ENCODE results near the gene GCSAM. TPM values are rescaled to one million over a fixed set of nuclear protein-coding genes. Genes with fewer than 3 reads are reported as not detected.
A peak's percentile ranks its signal among the peaks of the same experiment; 100 is the strongest.
"Not testable (repeated sequence)": the region's sequence is repeated elsewhere in the genome, so short reads cannot be mapped to it uniquely, and the experiment has no call there.

The GCSAM gene
- total RNA-seq, 4 donors from 2014 or later, result 0.40 to 5.8 TPM; not detected in 2

DNA sequence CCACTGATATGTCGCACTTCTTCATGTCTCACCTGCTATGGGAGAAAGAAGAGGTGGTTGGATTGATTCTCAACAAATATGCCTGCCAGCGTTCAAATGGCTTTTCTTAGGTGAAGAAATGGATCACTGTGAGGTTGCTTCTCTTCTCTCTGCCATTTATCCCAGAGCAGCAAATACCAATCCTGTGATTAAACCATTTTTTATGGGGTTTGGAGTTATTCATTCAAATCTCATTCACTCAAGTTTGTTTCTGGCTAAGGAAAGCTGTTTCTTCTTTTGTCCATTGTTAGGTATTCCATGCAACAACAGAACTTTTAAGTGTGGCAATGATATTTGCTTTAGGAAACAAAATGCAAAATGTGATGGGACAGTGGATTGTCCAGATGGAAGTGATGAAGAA is 59.0 kb downstream of the GCSAM start:
- Histone ChIP-seq H3K4me3 (no peak overlapping the region), H3K27me3 (no peaks in the 10 kb centered on the region)

DNA sequence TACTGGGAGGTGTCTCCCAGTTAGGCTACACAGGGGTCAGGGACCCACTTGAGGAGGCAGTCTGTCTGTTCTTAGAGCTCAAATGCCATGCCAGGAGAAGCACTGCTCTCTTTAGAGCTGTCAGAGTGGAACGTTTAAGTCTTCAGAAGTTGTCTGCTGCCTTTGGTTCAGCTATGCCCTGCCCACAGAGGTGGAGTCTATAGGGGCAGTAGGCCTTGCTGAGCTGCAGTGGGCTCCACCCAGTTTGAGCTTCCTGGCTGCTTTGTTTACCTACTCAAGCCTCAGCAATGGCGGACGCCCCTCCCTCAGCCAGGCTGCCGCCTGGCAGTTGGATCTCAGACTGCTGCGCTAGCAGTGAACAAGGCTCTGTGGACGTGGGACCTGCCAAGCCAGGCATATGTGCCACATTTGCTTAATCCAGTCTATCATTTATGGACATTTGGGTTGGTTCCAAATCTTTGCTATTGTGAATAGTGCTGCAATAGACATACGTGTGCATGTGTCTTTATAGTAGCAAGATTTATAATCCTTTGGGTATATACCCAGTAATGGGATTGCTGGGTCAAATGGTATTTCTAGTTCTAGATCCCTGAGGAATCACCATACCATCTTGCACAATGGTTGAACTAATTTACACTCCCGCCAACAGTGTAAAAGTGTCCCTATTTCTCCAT is 60.5 kb downstream of the GCSAM start:
- peak; percentile 24 to 83 (median 70) for DNase-seq
- peak overlapping the region in 2 of 4 donors; percentile 5 to 9 for H3K4me3 ChIP-seq
- H3K27ac ChIP-seq, result peak overlapping the region in 3 of 4 donors; percentile 12 to 44 (median 19)

More for the DNA sequence above, 59.0 kb downstream of the GCSAM start:
- DNase-seq, result no peak
- H3K9me3 ChIP-seq, result no peaks in the 10 kb centered on the region
- H3K4me1 ChIP-seq, result peaks cover 0 to 18% (median 0%) of the 10 kb centered on the region in 4 donors
- no peaks in the 10 kb centered on the region for H3K36me3 ChIP-seq
- peak overlapping the region in 1 of 4 donors; percentile 69 for H3K27ac ChIP-seq
- TF ChIP-seq CTCF (IDR thresholded peaks at IDR 0.05), result no peak
- TF ChIP-seq POLR2A (IDR thresholded peaks at IDR 0.05), result no peak

More for the DNA sequence above, 60.5 kb downstream of the GCSAM start:
- H3K36me3 ChIP-seq, H3K27me3 ChIP-seq, H3K9me3 ChIP-seq: not testable (repeated sequence)
- peak in 1 of 2 donors; percentile 24 for TF ChIP-seq POLR2A (IDR thresholded peaks at IDR 0.05)
- peaks cover 0 to 18% (median 0%) of the 10 kb centered on the region in 4 donors for H3K4me1 ChIP-seq

Small RNA genes lying within 50 kb of the gene (small RNA-seq; reads per million reads assigned to genes)
- 0 reads per million in 2 donors for gene MIR567

Other genes with a start within 250 kb of the GCSAM start
- 10 to 100 TPM in 2 of 4 donors, 1 to 10 TPM in 2; 7.4 to 20.9 (median 11.8) TPM for gene ABHD10, start 154.2 kb downstream of the GCSAM start, total RNA-seq
- gene TAGLN3, start 134.3 kb downstream of the GCSAM start, total RNA-seq, result 1 to 10 TPM in 1 of 4 donors, not detected in 3; 1.1 TPM
- not detected for gene TMPRSS7, start 98.5 kb downstream of the GCSAM start, total RNA-seq
- 10 to 100 TPM; 13.2 to 31.0 (median 25.9) TPM for gene C3orf52, start 46.9 kb downstream of the GCSAM start, total RNA-seq
- gene SLC9C1, start 161.0 kb upstream of the GCSAM start, total RNA-seq, result 10 to 100 TPM in 1 of 4 donors, 1 to 10 TPM in 1, under 1 TPM in 1, not detected in 1; 0.67 to 12.4 (median 1.7) TPM
- 10 to 100 TPM in 1 of 4 donors, 1 to 10 TPM in 3; 3.7 to 15.4 (median 7.1) TPM for gene CD200, start 199.9 kb upstream of the GCSAM start, total RNA-seq